Type B pancreatic cell (in vitro differentiated cells): ENCODE results near the gene CTSL. TPM values are rescaled to one million over a fixed set of nuclear protein-coding genes. Genes with fewer than 3 reads are reported as not detected.

Experiments used
- DNase-seq: peaks from one replicate; pipeline ENCODE4 v3.0.0; 2021; ENCODE audit warnings: mixed read lengths; ENCODE audit not compliant: unreplicated experiment; ENCODE audit errors: extremely low spot score
- H3K27ac Mint-ChIP-seq: 2 replicates; pipeline ENCODE4 v1.8.0; 2021; ENCODE audit warnings: mild to moderate bottlenecking, mixed read lengths
- H3K27me3 Mint-ChIP-seq: 2 replicates; pipeline ENCODE4 v1.8.0; 2021; ENCODE audit warnings: mixed read lengths
- H3K36me3 Mint-ChIP-seq: 2 replicates; pipeline ENCODE4 v1.8.0; 2021; ENCODE audit warnings: mixed read lengths
- H3K4me1 Mint-ChIP-seq: one replicate; pipeline ENCODE4 v1.8.0; 2021; ENCODE audit warnings: mixed read lengths; ENCODE audit not compliant: unreplicated experiment
- H3K4me3 Mint-ChIP-seq: 2 replicates; pipeline ENCODE4 v1.8.0; 2021; ENCODE audit warnings: mild to moderate bottlenecking, mixed read lengths
- H3K9me3 Mint-ChIP-seq: 2 replicates; pipeline ENCODE4 v1.8.0; 2021; ENCODE audit warnings: mixed read lengths
- long read RNA-seq: library from polyadenylated mRNA; unstranded; transcript quantifications from one replicate; pipeline ENCODE4 v2.0.0, GENCODE V29; 2020
- total RNA-seq: library from RNA; stranded (reverse); gene quantifications from 2 replicates; pipeline ENCODE4 v1.2.1, GENCODE V29; 2021; ENCODE audit warnings: low replicate concordance
- TF ChIP-seq, protein P1 (sequence below): fragments of 200-600 bp; sonication (generic); conservative IDR thresholded peaks from 2 replicates; pipeline ENCODE4 v1.5.0; 2021; ENCODE audit warnings: antibody characterized with exemption, mild to moderate bottlenecking

CTSL gene
- total RNA-seq: 85.7 and 117 TPM in 2 replicates
- long read RNA-seq, transcript CTSL-203 (8 exons, 2,177 nt): minor isoform, 143 of 664 reads
- long read RNA-seq, transcript CTSL-201 (8 exons, 1,436 nt): major isoform, 282 of 664 reads
- long read RNA-seq, partial matches to known transcripts: 8 of 664 reads
- long read RNA-seq, other reads (novel, unspliced or antisense): 231 of 664 reads

DNA sequence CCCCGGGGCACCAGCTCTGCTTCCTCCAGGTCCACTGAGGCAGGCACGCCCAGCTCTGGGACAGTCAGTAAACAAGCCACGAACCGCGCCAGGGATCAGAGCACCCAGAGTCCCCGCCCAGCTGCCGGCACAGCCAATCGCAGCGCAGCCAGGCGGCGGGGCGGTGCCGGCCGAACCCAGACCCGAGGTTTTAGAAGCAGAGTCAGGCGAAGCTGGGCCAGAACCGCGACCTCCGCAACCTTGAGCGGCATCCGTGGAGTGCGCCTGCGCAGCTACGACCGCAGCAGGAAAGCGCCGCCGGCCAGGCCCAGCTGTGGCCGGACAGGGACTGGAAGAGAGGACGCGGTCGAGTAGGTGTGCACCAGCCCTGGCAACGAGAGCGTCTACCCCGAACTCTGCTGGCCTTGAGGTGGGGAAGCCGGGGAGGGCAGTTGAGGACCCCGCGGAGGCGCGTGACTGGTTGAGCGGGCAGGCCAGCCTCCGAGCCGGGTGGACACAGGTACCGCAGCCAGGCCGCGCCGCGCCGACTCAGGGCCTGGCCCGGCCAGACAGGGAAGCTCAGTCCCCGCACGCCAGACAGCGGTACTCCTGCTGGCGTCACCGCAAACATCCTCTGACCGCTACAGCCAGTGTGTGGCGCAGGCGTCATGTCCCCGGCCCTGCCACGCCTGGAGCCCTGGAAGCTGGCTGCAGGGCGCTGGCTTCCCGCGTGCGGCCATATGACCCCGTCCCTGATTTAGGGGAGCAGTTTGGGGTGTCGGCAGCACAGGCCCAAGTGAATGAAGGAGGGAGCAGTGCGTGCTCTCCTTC is at the start of gene CTSL:
TSS of gene CTSL (plus strand) at position 220 of the 810 bp plus-strand sequence. CDS start 1,485 bp downstream, outside the sequence.
- Mint-ChIP-seq H3K27me3 (no peaks in the 10 kb centered on the region), H3K4me3 (peak within 1 kb of the TSS; percentile 94), H3K9me3 (no peaks in the 10 kb centered on the region), H3K36me3 (peaks cover 17% of the 10 kb centered on the region), H3K4me1 (peaks cover 5% of the 10 kb centered on the region), H3K27ac (peak within 1 kb of the TSS; percentile 90)
- TF ChIP-seq, protein P1, sequence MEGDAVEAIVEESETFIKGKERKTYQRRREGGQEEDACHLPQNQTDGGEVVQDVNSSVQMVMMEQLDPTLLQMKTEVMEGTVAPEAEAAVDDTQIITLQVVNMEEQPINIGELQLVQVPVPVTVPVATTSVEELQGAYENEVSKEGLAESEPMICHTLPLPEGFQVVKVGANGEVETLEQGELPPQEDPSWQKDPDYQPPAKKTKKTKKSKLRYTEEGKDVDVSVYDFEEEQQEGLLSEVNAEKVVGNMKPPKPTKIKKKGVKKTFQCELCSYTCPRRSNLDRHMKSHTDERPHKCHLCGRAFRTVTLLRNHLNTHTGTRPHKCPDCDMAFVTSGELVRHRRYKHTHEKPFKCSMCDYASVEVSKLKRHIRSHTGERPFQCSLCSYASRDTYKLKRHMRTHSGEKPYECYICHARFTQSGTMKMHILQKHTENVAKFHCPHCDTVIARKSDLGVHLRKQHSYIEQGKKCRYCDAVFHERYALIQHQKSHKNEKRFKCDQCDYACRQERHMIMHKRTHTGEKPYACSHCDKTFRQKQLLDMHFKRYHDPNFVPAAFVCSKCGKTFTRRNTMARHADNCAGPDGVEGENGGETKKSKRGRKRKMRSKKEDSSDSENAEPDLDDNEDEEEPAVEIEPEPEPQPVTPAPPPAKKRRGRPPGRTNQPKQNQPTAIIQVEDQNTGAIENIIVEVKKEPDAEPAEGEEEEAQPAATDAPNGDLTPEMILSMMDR: peak; percentile 51
- DNase-seq: peak; percentile 84

DNA sequence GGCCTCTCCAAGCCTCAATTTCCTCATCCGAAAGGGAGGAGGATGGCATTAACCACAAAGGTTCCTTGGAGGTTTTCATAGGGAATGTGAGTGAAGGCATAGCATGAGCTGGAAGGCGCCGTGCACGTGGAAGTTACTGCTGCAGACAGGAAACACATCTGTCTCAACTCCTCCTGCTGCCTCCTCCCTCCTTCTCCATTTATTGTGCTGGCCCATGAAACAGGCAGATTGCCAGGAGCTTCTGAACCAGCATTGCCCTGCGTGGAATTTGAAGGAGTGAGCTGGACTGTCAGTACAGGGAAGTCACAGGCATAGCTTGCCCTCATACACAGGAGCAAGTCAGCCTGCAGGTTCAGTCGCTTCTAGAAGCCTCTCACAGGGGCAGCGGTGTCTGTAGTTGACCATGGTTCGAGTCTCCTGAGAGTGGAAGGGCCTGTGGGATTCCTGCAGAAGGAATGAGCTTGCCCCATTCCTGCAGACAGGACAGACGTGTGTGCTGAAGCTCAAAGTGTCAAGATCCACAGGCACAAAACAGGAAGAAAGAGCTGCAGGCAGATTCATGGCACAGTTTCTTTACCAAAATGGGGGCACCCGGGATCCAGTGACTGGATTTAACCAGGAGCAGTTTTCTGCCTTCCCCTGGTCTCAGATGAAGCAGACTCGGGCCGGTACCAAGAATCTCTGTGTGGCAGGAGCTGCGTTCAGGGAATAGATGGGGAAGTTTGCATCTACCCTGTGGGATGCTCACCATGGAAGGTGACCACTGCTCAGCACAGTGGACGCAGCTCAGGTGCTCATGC is 48.7 kb upstream of the CTSL start:
- H3K9me3 Mint-ChIP-seq: no peaks in the 10 kb centered on the region
- H3K4me3 Mint-ChIP-seq: no peak overlapping the region
- H3K4me1 Mint-ChIP-seq: peaks cover 18% of the 10 kb centered on the region
- no peaks in the 10 kb centered on the region for H3K27me3 Mint-ChIP-seq
- peak; percentile 42 for DNase-seq
- peak overlapping the region; percentile 36 for H3K27ac Mint-ChIP-seq
- TF ChIP-seq, protein P1: no peak
- peaks cover 19% of the 10 kb centered on the region for H3K36me3 Mint-ChIP-seq

DNA sequence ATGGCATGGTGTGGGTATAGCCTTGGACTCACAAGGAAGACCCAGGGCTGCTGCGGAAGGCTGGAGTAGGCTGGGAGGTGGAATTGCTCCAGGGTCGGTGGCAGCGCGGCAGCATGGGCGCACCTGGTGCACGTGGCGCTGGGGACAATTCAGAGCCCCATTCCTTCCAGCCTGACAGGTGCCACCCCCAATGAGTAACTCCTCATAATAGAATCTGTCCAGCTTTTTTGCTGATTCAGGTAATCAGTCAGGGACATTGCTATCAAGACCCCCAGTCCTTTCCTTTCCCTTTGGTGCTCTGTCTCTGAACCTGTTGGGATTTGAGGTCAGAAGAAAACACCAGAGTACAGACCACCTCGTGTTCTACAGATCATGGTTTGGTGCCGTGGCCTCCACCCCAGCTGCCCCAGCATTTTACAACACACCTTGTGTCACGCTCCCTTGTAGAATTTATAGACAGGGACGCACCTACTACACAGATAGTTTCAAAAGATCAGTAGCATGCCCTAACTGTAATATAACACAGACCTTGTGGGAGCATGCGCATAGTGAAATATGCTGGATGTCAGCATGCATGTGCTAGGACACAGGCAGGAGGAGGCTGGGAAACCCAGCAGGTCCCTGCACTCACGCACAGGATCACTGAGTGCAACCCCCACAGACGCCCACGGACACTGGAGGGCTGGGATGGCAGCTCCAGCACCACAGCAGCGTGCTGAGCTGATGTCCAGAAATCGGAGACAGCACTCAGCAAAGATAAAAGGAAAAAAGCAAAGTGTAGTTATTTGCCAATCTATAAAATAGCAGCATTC is 47.9 kb upstream of the CTSL start:
- peak; percentile 51 for DNase-seq
- H3K27me3 Mint-ChIP-seq: no peaks in the 10 kb centered on the region
- peaks cover 18% of the 10 kb centered on the region for H3K36me3 Mint-ChIP-seq
- no peak overlapping the region for H3K4me3 Mint-ChIP-seq
- peaks cover 21% of the 10 kb centered on the region for H3K4me1 Mint-ChIP-seq
- TF ChIP-seq, protein P1: no peak
- no peaks in the 10 kb centered on the region for H3K9me3 Mint-ChIP-seq
- no peak overlapping the region for H3K27ac Mint-ChIP-seq

DNA sequence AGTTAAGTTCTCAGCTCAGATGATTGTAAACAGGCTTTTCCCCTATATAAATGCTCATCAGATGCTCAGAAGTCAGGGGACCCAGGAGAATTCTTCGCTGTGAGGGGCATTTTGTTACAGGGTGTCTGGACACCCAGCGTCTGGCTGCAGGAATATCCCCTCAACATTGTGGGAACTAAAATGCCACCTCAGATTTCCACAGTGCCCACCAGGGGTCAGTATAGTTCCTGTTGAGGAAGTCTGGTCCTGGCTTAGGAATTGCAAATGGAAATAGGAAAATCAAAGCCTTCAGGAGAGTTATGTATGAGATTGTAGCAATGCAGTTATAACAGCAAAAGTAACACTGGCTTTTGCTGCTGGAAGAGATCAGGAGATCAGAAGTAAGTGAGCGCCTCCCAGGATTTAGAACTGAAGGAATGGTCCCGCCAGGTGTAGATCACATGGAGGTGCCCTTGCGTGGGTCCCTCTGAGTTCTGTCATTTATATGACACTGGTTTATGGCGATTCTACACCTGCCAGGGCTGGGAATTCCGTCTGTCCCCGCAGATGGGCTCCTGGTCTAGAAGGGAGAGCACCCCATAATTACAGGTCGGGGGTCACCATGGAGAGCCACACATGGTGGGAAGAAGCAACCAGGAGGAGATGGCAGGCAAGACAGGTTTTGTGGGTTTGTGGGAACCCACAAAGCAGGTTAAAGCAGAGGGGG is 47.1 kb upstream of the CTSL start:
- DNase-seq: peak; percentile 70
- H3K27ac Mint-ChIP-seq: peak overlapping the region; percentile 21
- TF ChIP-seq, protein P1: peak; percentile 86
- H3K36me3 Mint-ChIP-seq: peaks cover 14% of the 10 kb centered on the region
- H3K4me3 Mint-ChIP-seq: no peak overlapping the region
- no peaks in the 10 kb centered on the region for H3K9me3 Mint-ChIP-seq
- peaks cover 21% of the 10 kb centered on the region for H3K4me1 Mint-ChIP-seq
- no peaks in the 10 kb centered on the region for H3K27me3 Mint-ChIP-seq
